Liver (tissue), 9 donors: Measurements from ENCODE around the gene GCNT2. TPM values are rescaled to one million over a fixed set of nuclear protein-coding genes. Genes with fewer than 3 reads are reported as not detected.
"Not testable (repeated sequence)": the region's sequence is repeated elsewhere in the genome, so short reads cannot be mapped to it uniquely, and the experiment has no call there.

Source experiments
- DNase-seq: peaks from one replicate; pipeline ENCODE4 v3.0.0-alpha.2; 2017; ENCODE audit warnings: low spot score
- H3K27ac ChIP-seq, 2 donors: one replicate each; pipeline ENCODE4 v1.7.0; 2013; ENCODE audit warnings: inconsistent platforms in 2 of 2, low read length in 2 of 2, control low read depth in 1 of 2, low read depth in 1 of 2, mild to moderate bottlenecking in 1 of 2
- H3K27me3 ChIP-seq, 4 donors: one replicate each; pipeline versions ENCODE4 v1.6.1 to v1.7.0; 2013; ENCODE audit warnings: low read length in 3 of 4, inconsistent platforms in 1 of 4, mild to moderate bottlenecking in 1 of 4, moderate library complexity in 1 of 4; ENCODE audit not compliant: control insufficient read depth in 4 of 4, insufficient read depth in 4 of 4
- H3K36me3 ChIP-seq, 4 donors: one replicate each; pipeline versions ENCODE4 v1.6.1 to v1.7.0; 2013; ENCODE audit warnings: low read length in 3 of 4, mild to moderate bottlenecking in 3 of 4, low read depth in 1 of 4, moderate library complexity in 1 of 4; ENCODE audit not compliant: control insufficient read depth in 4 of 4, insufficient read depth in 3 of 4
- H3K4me1 ChIP-seq, 4 donors: one replicate each; pipeline versions ENCODE4 v1.6.1 to v1.7.0; 2013; ENCODE audit warnings: low read length in 3 of 4, mild to moderate bottlenecking in 3 of 4, moderate library complexity in 1 of 4; ENCODE audit not compliant: control insufficient read depth in 4 of 4, insufficient read depth in 4 of 4
- H3K4me3 ChIP-seq, 3 donors: one replicate each; pipeline versions ENCODE4 v1.6.1 to v1.7.0; 2013; ENCODE audit warnings: low read length in 3 of 3, control low read depth in 1 of 3, low read depth in 1 of 3, mild to moderate bottlenecking in 1 of 3
- H3K9ac ChIP-seq, 2 donors: one replicate each; pipeline ENCODE4 v1.7.0; 2013; ENCODE audit warnings: low read length in 2 of 2, mild to moderate bottlenecking in 2 of 2, moderate library complexity in 2 of 2, control low read depth in 1 of 2, low read depth in 1 of 2
- H3K9me3 ChIP-seq, 4 donors: one replicate each; pipeline versions ENCODE4 v1.6.1 to v1.7.0; 2013; ENCODE audit warnings: low read length in 3 of 4; ENCODE audit not compliant: control insufficient read depth in 4 of 4
- ATF3 ChIP-seq: IDR thresholded peaks from 2 replicates; pipeline ENCODE4 v1.6.1; 2016; ENCODE audit warnings: antibody characterized with exemption
- CTCF ChIP-seq: fragments of 150-350 bp; IDR thresholded peaks from 2 replicates; pipeline ENCODE4 v1.5.1; 2017; ENCODE audit warnings: improper control_type of control experiment, low read depth, low read length; ENCODE audit not compliant: missing input control
- EGR1 ChIP-seq, 2 donors: IDR thresholded peaks; 2 replicates each; pipeline ENCODE4 v1.6.1; 2016 to 2018; ENCODE audit warnings: antibody characterized with exemption in 2 of 2, low read depth in 2 of 2
- FOXA2 ChIP-seq: IDR thresholded peaks from 2 replicates; pipeline ENCODE4 v1.6.1; 2016; ENCODE audit warnings: antibody characterized with exemption
- GABPA ChIP-seq, 2 donors: IDR thresholded peaks in 1 of 2; conservative IDR thresholded peaks in 1 of 2; 2 replicates each; pipeline ENCODE4 v1.6.1; 2016; ENCODE audit warnings: antibody characterized with exemption in 2 of 2, mild to moderate bottlenecking in 1 of 2, moderate library complexity in 1 of 2
- HNF4A ChIP-seq, 2 donors: conservative IDR thresholded peaks; 2 replicates each; pipeline ENCODE4 v1.6.1; 2016; ENCODE audit warnings: antibody characterized with exemption in 2 of 2, mild to moderate bottlenecking in 2 of 2
- HNF4G ChIP-seq: IDR thresholded peaks from 2 replicates; pipeline ENCODE4 v1.6.1; 2016; ENCODE audit warnings: antibody characterized with exemption
- MAX ChIP-seq: IDR thresholded peaks from 2 replicates; pipeline ENCODE4 v1.6.1; 2016; ENCODE audit warnings: antibody characterized with exemption
- NR2F2 ChIP-seq: IDR thresholded peaks from 2 replicates; pipeline ENCODE4 v1.6.1; 2016; ENCODE audit warnings: antibody characterized with exemption
- REST ChIP-seq: IDR thresholded peaks from 2 replicates; pipeline ENCODE4 v1.6.1; 2016; ENCODE audit warnings: antibody characterized with exemption, mild to moderate bottlenecking
- SP1 ChIP-seq: IDR thresholded peaks from 2 replicates; pipeline ENCODE4 v1.6.1; 2018; ENCODE audit warnings: antibody characterized with exemption, mild to moderate bottlenecking
- TAF1 ChIP-seq: conservative IDR thresholded peaks from 2 replicates; pipeline ENCODE4 v1.6.1; 2016; ENCODE audit warnings: antibody characterized with exemption, mild to moderate bottlenecking
- WGBS: extraction: QIAGEN DNeasy Blood & Tissue Kit; methylation state at CpG from one replicate; pipeline ENCODE4 v1.1.7; 2013; 5-methylcytosine and 5-hydroxymethylcytosine counted together
- polyA plus RNA-seq, 2 donors: library from polyadenylated mRNA; stranded (reverse) in 1 of 2; unstranded in 1 of 2; fragments of 200-250 nt in 1 of 2; fragments of >200 nt in 1 of 2; fragmentation: Nextera tagmentation in 1 of 2; extraction: Ambion mirVana in 1 of 2; gene quantifications; one replicate each; pipeline versions ENCODE4 v1.2.1 to v1.2.3, GENCODE V29; 2013 to 2015
- total RNA-seq, 2 donors: library from RNA; depleted of rRNA; stranded (reverse); fragments of >200 nt; gene quantifications; one replicate each; pipeline ENCODE4 v1.2.3, GENCODE V29; 2014
- donor health status: healthy.
- donor health status: healthy.
- donor health status: healthy.
- donor health status: healthy.
- donor health status: healthy.

The GCNT2 gene
- total and polyA plus RNA-seq, 4 donors, result 2.8 to 16.7 (median 4.2) TPM

GRCh38 chr6:10518557-10519407, 2.4 kb upstream of the GCNT2 start:
- WGBS, result 73% methylated on average over 7 of the region's 7 CpGs
- Histone ChIP-seq H3K36me3 (no peaks in the 10 kb centered on the region), H3K9ac (no peak overlapping the region), H3K9me3 (no peaks in the 10 kb centered on the region), H3K4me3 (no peak overlapping the region), H3K27ac (no peak overlapping the region), H3K27me3 (no peaks in the 10 kb centered on the region), H3K4me1 (no peaks in the 10 kb centered on the region)
- TF ChIP-seq HNF4A (conservative IDR thresholded peaks at IDR 0.05) (no peak), FOXA2 (no peak), TAF1 (no peak), NR2F2 (no peak), REST (no peak), SP1 (no peak), HNF4G (no peak), MAX (no peak), GABPA (IDR thresholded peaks at IDR 0.05 in 1 of 2, conservative IDR thresholded peaks at IDR 0.05 in 1 of 2) (no peak), CTCF (no peak), EGR1 (IDR thresholded peaks at IDR 0.05; ENCODE audit: low read depth in 2 of 2) (no peak), ATF3 (no peak)
- DNase-seq, result no peak

GRCh38 chr6:10519408-10519697, 1.8 kb upstream of the GCNT2 start:
- not testable (repeated sequence) for H3K4me1 ChIP-seq
- WGBS, result 87% methylated on average over 8 of the region's 8 CpGs

More at GRCh38 chr6:10519408-10519697, 1.8 kb upstream of the GCNT2 start:
- not testable (repeated sequence) for H3K27ac ChIP-seq, DNase-seq, H3K36me3 ChIP-seq, H3K9ac ChIP-seq, H3K9me3 ChIP-seq, H3K27me3 ChIP-seq, H3K4me3 ChIP-seq
